ENCODE measurements around the gene IPO11.

Gene IPO11

GRCh38 chr5:62569470-62569869, 156.9 kb downstream of the IPO11 start:
- no peak for TF ChIP-seq CTCF (IDR thresholded peaks at IDR 0.05; ENCODE audit: low read depth, low read length)
- no peak for DNase-seq (ENCODE audit: extremely low read depth, low read depth)

- DNase-seq (ENCODE audit: extremely low read depth, low read depth) = no peak
- TF ChIP-seq CTCF (IDR thresholded peaks at IDR 0.05; ENCODE audit: low read depth, low read length) = no peak
These were observed 160.5 kb downstream of the IPO11 start for GRCh38 chr5:62572918-62573514.

- no peak for TF ChIP-seq CTCF (IDR thresholded peaks at IDR 0.05; ENCODE audit: low read depth, low read length)
- no peak for DNase-seq (ENCODE audit: extremely low read depth, low read depth)
These were observed 162.0 kb downstream of the IPO11 start for GRCh38 chr5:62574599-62574998.

- TF ChIP-seq CTCF (IDR thresholded peaks at IDR 0.05; ENCODE audit: low read depth, low read length) = no peak
- DNase-seq (ENCODE audit: extremely low read depth, low read depth) = no peak
These were observed 162.5 kb downstream of the IPO11 start for GRCh38 chr5:62575066-62575465.

GRCh38 chr5:62575489-62575888, 162.9 kb downstream of the IPO11 start:
- DNase-seq (ENCODE audit: extremely low read depth, low read depth) = no peak
- no peak for TF ChIP-seq CTCF (IDR thresholded peaks at IDR 0.05; ENCODE audit: low read depth, low read length)

- DNase-seq (ENCODE audit: extremely low read depth, low read depth) = no peak
- no peak for TF ChIP-seq CTCF (IDR thresholded peaks at IDR 0.05; ENCODE audit: low read depth, low read length)
These were observed 164.1 kb downstream of the IPO11 start for GRCh38 chr5:62576570-62577170.

GRCh38 chr5:62577488-62577887, 164.9 kb downstream of the IPO11 start:
- no peak for TF ChIP-seq CTCF (IDR thresholded peaks at IDR 0.05; ENCODE audit: low read depth, low read length)
- DNase-seq (ENCODE audit: extremely low read depth, low read depth) = no peak
